Right lobe of liver (tissue), 4 donors: ENCODE results near the gene TPRKB.
"Not testable (repeated sequence)": the region's sequence is repeated elsewhere in the genome, so short reads cannot be mapped to it uniquely, and the experiment has no call there.

Experiments used
- CTCF ChIP-seq, 4 donors: fragments of 200-600 bp in 3 of 4; fragments of 450-650 bp in 1 of 4; IDR thresholded peaks; one replicate each; pipeline versions ENCODE4 v1.5.1 to v1.8.0; 2016 to 2022; ENCODE audit warnings: antibody characterized with exemption in 4 of 4, mild to moderate bottlenecking in 2 of 4
- POLR2A ChIP-seq: fragments of 450-650 bp; IDR thresholded peaks from one replicate; pipeline ENCODE4 v1.6.1; 2017; ENCODE audit warnings: antibody characterized with exemption, mild to moderate bottlenecking
- donor health status: DM: no; HTN: no; CAD: no.
- donor health status: DM: no; HTN: no; CAD: no.
- donor health status: DM: no; HTN: yes; CAD: no.

- not testable (repeated sequence) for TF ChIP-seq CTCF (IDR thresholded peaks at IDR 0.05); POLR2A
These were observed 10.5 kb downstream of the TPRKB start for GRCh38 chr2:73726657-73727056.
